ENCODE results near the gene SIGMAR1.

The SIGMAR1 gene

DNA sequence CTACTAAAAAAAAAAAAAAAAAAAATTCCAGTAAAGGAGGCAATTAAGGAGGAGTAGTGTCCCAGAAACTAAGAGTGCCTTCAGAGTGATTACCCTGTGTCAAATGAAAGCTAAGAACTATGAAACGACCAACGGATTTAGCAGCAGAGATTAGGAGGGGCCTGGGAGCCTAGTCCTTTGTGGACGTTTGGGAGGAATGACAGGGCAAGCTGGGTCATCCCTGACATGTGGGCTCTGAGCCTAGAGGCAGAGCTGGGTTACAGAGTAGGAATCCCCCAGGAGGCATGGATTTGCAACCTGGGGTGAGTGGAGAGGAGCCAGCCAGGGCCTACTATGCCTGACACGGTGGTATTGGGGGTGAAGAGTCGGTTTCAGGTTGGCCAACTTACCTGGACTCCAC, 4.4 kb downstream of the SIGMAR1 start:
- DNase-seq (ENCODE audit: low read depth), result no peak
- H3K4me3 ChIP-seq (ENCODE audit: low read length), result no peak overlapping the region
- TF ChIP-seq, protein P1, sequence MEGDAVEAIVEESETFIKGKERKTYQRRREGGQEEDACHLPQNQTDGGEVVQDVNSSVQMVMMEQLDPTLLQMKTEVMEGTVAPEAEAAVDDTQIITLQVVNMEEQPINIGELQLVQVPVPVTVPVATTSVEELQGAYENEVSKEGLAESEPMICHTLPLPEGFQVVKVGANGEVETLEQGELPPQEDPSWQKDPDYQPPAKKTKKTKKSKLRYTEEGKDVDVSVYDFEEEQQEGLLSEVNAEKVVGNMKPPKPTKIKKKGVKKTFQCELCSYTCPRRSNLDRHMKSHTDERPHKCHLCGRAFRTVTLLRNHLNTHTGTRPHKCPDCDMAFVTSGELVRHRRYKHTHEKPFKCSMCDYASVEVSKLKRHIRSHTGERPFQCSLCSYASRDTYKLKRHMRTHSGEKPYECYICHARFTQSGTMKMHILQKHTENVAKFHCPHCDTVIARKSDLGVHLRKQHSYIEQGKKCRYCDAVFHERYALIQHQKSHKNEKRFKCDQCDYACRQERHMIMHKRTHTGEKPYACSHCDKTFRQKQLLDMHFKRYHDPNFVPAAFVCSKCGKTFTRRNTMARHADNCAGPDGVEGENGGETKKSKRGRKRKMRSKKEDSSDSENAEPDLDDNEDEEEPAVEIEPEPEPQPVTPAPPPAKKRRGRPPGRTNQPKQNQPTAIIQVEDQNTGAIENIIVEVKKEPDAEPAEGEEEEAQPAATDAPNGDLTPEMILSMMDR (IDR thresholded peaks at IDR 0.05; ENCODE audit: insufficient read depth, low read depth, low read length, missing control alignments), result no peak

DNA sequence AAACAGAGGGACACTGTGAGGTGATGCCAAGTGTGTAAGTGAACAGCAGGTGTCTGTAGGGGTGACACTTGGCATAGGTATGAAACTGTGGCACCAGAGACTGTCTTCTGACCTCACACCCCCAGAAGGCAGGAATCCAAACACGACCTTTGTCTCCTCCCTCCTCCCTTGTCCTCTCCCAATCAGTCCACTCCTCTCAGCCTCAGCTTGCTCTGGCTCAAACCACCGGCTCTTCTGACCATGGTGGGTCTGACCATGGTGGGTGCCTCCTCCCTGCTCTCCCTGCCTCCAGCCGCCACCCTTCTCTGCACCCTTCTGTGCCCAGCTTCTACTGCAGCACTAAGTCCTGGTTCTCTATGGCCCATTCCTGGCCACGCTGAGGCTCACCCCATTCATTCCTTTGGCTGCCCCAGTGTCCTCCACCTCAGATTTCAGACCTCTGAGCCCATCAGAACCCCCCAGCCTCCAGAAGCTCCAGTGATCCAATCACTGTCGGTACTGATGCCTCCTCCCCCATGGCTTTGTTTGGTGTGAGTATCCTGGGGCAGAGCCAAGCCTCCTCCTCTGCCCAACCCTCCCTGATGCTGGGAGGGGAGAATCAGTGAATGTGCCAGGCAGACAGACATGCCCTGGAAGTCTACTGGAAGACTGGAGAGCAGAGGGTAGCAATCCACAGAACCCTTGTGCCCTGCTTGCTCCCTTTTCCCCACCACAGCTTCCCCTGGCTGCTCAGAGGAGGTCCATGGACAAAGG, 7.0 kb downstream of the SIGMAR1 start:
- TF ChIP-seq, protein P1 (IDR thresholded peaks at IDR 0.05; ENCODE audit: insufficient read depth, low read depth, low read length, missing control alignments), result no peak
- peak; percentile 50 for DNase-seq (ENCODE audit: low read depth)
- H3K4me3 ChIP-seq (ENCODE audit: low read length), result no peak overlapping the region

DNA sequence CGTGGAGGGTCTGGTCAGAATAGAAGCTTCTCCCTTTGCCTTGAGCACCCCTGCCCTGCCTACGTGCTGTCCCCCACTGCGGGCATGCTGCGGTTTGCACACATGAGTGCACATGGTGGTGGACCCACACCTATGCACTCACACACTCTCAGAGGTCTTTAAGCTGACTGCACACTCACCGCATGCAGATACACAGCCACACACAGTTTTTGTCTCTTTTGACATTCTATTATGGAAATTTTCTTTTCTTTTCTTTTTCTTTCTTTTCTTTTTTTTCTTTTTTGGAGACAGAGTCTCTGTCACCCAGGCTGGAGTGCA, 8.1 kb downstream of the SIGMAR1 start:
- no peak overlapping the region for H3K4me3 ChIP-seq (ENCODE audit: low read length)
- TF ChIP-seq, protein P1 (IDR thresholded peaks at IDR 0.05; ENCODE audit: insufficient read depth, low read depth, low read length, missing control alignments), result no peak
- no peak for DNase-seq (ENCODE audit: low read depth)

DNA sequence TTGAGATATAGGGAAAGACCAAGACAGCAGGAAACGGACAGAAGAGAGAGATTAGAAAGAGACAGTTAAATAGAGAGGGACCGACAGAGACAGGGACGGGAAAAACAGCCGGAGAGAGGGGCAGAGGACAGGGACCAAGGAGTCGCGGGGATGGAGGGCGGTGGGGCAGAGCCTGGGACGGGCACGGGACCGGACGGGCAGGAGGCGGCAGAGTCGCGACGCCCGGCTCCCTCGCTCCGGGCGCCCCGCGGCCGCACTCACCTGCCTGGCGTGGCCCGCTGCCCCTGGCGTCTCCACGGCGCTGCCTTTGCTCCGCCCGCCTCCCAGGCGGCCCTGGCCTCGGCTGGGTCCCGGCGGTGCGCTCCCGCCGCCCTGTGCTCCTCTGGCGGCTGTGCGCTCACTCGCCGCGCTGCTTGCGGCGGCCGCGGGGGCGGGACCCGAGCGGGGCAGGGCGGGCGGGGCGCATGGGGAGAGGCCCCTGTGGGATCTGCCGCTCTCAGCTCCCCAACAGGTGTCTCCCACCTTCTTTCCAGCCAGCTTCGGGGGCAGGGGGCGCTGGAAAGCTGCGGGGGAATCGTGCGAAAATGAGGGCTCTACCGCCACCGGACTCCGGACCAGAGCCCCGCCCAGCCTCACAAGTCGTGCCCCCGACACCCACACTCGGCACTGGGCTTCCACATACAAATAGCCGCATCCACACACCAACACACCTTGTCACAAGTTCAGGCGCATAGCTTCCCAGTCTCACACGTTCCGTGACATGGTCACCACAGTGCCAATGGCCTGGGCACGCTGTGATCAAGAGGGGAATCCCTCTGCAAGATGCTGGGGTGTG, 8.7 kb downstream of the SIGMAR1 start, which contains the start of gene ARID3C:
Gene ARID3C (minus strand): TSS at position 411 of the 835 bp plus-strand sequence. CDS start 1,052 bp downstream, outside the sequence.
- DNase-seq (ENCODE audit: low read depth), result peak; percentile 43
- H3K4me3 ChIP-seq (ENCODE audit: low read length), result peak within 1 kb of the TSS; percentile 30

DNA sequence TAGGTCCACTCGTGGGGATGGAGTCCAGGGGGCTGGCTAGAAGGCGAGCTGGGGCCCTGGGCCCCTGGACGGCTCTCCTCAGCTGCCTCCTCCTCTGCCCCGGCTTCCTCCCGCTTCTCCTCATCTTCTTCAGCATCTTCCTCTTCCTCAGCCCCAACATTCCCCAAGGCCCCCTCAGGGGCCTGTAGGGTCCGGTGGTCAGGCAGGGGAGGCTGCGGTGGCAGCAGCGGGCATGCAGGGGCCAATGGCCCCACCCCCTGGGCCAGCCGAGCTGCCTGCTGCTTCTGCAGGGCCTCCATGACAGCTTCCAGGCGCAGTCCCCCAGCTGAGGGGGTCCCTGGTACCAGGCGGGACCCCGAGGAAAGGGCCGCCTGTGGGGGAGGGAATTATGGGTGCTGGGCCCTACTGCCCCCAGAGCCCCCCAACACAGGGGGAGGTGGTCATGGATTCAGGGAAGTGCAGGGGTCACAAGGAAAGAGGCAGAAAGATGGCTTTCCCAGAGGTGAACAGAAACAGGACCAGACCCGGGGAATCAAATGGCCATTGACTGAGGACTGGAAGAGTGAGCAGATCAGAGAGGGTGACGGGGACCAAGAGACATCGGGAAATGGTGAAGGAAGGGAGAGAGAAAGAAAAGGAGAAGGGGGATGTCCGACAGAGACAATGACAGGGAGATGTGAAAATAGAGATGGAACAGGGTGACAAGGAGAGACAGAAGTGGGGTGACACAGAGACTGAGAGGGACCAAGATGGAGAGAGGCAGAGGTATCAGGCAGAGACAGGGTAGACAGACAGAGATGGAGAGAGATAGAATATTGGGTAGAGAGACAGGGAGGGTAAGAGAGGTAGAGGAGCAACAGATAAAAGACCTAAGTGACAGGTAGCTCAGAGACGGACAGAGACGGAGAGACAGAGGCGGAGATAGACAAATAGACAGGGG, 9.6 kb downstream of the SIGMAR1 start:
- H3K4me3 ChIP-seq (ENCODE audit: low read length), result no peak overlapping the region

More for the DNA sequence above, 8.7 kb downstream of the SIGMAR1 start, which contains the start of gene ARID3C:
- TF ChIP-seq, protein P1 (IDR thresholded peaks at IDR 0.05; ENCODE audit: insufficient read depth, low read depth, low read length, missing control alignments), result no peak

DNA sequence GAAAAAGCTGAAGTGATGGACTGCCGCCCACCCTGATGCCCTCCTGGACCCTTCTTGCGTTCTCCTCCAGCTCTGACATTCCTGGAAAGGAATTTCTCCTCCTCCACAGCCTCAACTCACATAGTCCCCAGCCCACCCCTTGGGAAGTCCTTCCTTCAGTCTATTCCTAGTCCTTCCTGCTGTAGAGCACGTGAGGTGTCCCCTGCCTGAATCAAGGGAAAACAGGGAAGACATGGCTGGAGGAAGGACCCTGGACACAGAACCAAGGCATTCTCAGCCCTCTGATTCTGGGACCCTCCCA, 12.5 kb downstream of the SIGMAR1 start:
- TF ChIP-seq, protein P1 (IDR thresholded peaks at IDR 0.05; ENCODE audit: insufficient read depth, low read depth, low read length, missing control alignments), result no peak
- no peak overlapping the region for H3K4me3 ChIP-seq (ENCODE audit: low read length)
- DNase-seq (ENCODE audit: low read depth), result no peak

More for the DNA sequence above, 9.6 kb downstream of the SIGMAR1 start:
- DNase-seq (ENCODE audit: low read depth), result no peak
- TF ChIP-seq, protein P1 (IDR thresholded peaks at IDR 0.05; ENCODE audit: insufficient read depth, low read depth, low read length, missing control alignments), result no peak

Measured in epithelial cell of esophagus (primary cell).